HCT116 (cell line): Measurements from ENCODE around the gene CLEC14A. TPM values are rescaled to one million over a fixed set of nuclear protein-coding genes. Genes with fewer than 3 reads are reported as not detected.

Experiments used
- ATAC-seq: fragments of 200-7000 bp; cut with Tn5 transposase; 2 replicates; pipeline ENCODE4 v1.9.1; 2020; ENCODE audit warnings: mild to moderate bottlenecking, moderate library complexity
- BruUV-seq: library from RNA; stranded (reverse); fragments of 400-500 nt; replicated peaks from 2 replicates; lab custom pipeline; 2021; lab: Mats Ljungman, UMichigan
- CTCF ChIA-PET: fragments of 300-600 bp; sonication (Branson Sonifier 250); formaldehyde crosslinking; loops from one replicate; lab custom pipeline; 2021; ENCODE audit warnings: antibody characterized with exemption; lab: Charles Lee
- POLR2A ChIA-PET: fragments of 300-600, 350-600 bp; sonication (Branson Sonifier 250); formaldehyde crosslinking; loops from one replicate; lab custom pipeline; 2021; ENCODE audit warnings: antibody characterized with exemption; lab: Charles Lee
- RAD21 ChIA-PET, 2 experiments: fragments of 300-600 bp; sonication (Branson Sonifier 250); formaldehyde crosslinking; loops; one replicate each; lab custom pipeline; 2023; ENCODE audit warnings: low total read pairs in 2 of 2; ENCODE audit not compliant: uncharacterized antibody in 2 of 2, unreplicated experiment in 2 of 2, low non-redundant PET in 1 of 2; lab: Charles Lee
- DNase-seq: peaks from one replicate; pipeline ENCODE4 v3.0.0-alpha.2; 2010; ENCODE audit warnings: low read depth, low spot score
- H2AFZ ChIP-seq: fragments of 200-600 bp; shearing (Covaris generic), sonication (generic); 2 replicates; pipeline ENCODE4 v1.6.1; 2017; ENCODE audit warnings: low read depth, mixed run types, mixed read lengths, antibody characterized with exemption, low read length; ENCODE audit not compliant: poor library complexity, severe bottlenecking
- H3K27ac ChIP-seq: 2 replicates; pipeline ENCODE4 v1.5.1; 2012; ENCODE audit warnings: low read depth, low read length
- H3K27me3 ChIP-seq: fragments of 200-600 bp; sonication (generic); 2 replicates; pipeline ENCODE4 v1.6.1; 2016; ENCODE audit warnings: mixed run types, low read length, mixed read lengths; ENCODE audit not compliant: insufficient read depth
- H3K36me3 ChIP-seq, 2 experiments: fragments of 200-500 bp in 1 of 2; fragments of 200-600 bp in 1 of 2; sonication (Bioruptor generic) in 1 of 2; sonication (generic) in 1 of 2; 2 replicates each; pipeline versions ENCODE4 v1.5.1 to v1.6.1; 2014 to 2016; ENCODE audit warnings: low read length in 2 of 2, inconsistent platforms in 1 of 2, mixed read lengths in 1 of 2, mixed run types in 1 of 2; ENCODE audit not compliant: insufficient read depth in 2 of 2, control insufficient read depth in 1 of 2
- H3K4me1 ChIP-seq, 2 experiments: fragments of 200-600 bp in 1 of 2; sonication (generic) in 1 of 2; 2 replicates each; pipeline versions ENCODE4 v1.5.1 to v1.6.1; 2012 to 2017; ENCODE audit warnings: low read length in 2 of 2, inconsistent platforms in 1 of 2, mild to moderate bottlenecking in 1 of 2, mixed read lengths in 1 of 2, mixed run types in 1 of 2, moderate library complexity in 1 of 2; ENCODE audit not compliant: insufficient read depth in 2 of 2, control insufficient read depth in 1 of 2
- H3K4me2 ChIP-seq: fragments of 200-600 bp; sonication (generic); 2 replicates; pipeline ENCODE4 v1.6.1; 2017; ENCODE audit warnings: mixed run types, low read length, mixed read lengths
- H3K4me3 ChIP-seq, 2 experiments: fragments of 200-600 bp in 1 of 2; sonication (generic) in 1 of 2; replicated peaks in 1 of 2; 2 replicates each; pipeline ENCODE4 v1.5.1; 2011 to 2016; ENCODE audit warnings: low read length in 2 of 2, control low read depth in 1 of 2, low read depth in 1 of 2, mild to moderate bottlenecking in 1 of 2, mixed read lengths in 1 of 2, mixed run types in 1 of 2
- H3K79me2 ChIP-seq: fragments of 200-600 bp; sonication (generic); 2 replicates; pipeline ENCODE4 v1.6.1; 2017; ENCODE audit warnings: mild to moderate bottlenecking, mixed run types, low read length, moderate library complexity, mixed read lengths; ENCODE audit not compliant: insufficient read depth
- H3K9ac ChIP-seq: fragments of 200-600 bp; sonication (generic); 2 replicates; pipeline ENCODE4 v1.6.1; 2016; ENCODE audit warnings: low read length, mixed read lengths
- H3K9me2 ChIP-seq: fragments of 200-600 bp; sonication (generic), shearing (Covaris generic); 2 replicates; pipeline ENCODE4 v1.6.1; 2017; ENCODE audit warnings: mixed run types, mild to moderate bottlenecking, moderate library complexity; ENCODE audit not compliant: insufficient read depth
- H3K9me3 ChIP-seq, 2 experiments: fragments of 200-500 bp in 1 of 2; fragments of 200-600 bp in 1 of 2; sonication (Bioruptor generic) in 1 of 2; sonication (generic) in 1 of 2; 2 replicates each; pipeline ENCODE4 v1.6.1; 2014 to 2017; ENCODE audit warnings: low read length in 2 of 2, mixed read lengths in 2 of 2, inconsistent platforms in 1 of 2, low read depth in 1 of 2, mild to moderate bottlenecking in 1 of 2, mixed run types in 1 of 2, moderate library complexity in 1 of 2; ENCODE audit not compliant: control insufficient read depth in 1 of 2, insufficient read depth in 1 of 2
- H4K20me1 ChIP-seq: fragments of 200-600 bp; sonication (generic), shearing (Covaris generic); 2 replicates; pipeline ENCODE4 v1.6.1; 2017; ENCODE audit warnings: mixed run types, mild to moderate bottlenecking, moderate library complexity; ENCODE audit not compliant: insufficient read depth
- CBX3 ChIP-seq: IDR thresholded peaks from 2 replicates; pipeline ENCODE4 v1.6.1; 2012; ENCODE audit warnings: low read depth
- CEBPB ChIP-seq: IDR thresholded peaks from 2 replicates; pipeline ENCODE4 v1.6.1; 2012; ENCODE audit warnings: low read depth
- EGR1 ChIP-seq: IDR thresholded peaks from 2 replicates; pipeline ENCODE4 v1.6.1; 2012; ENCODE audit warnings: low read depth
- EZH2 ChIP-seq: fragments of 200-600 bp; sonication (generic); IDR thresholded peaks from 2 replicates; pipeline ENCODE4 v1.6.1; 2017; ENCODE audit warnings: antibody characterized with exemption, mixed run types
- EZH2phosphoT487 ChIP-seq: fragments of 200-600 bp; IDR thresholded peaks from 2 replicates; pipeline ENCODE4 v1.6.1; 2018; ENCODE audit warnings: antibody characterized with exemption, borderline replicate concordance
- JUND ChIP-seq: IDR thresholded peaks from 2 replicates; pipeline ENCODE4 v1.6.1; 2012
- POLR2A ChIP-seq: IDR thresholded peaks from 2 replicates; pipeline ENCODE4 v1.7.0; 2011; ENCODE audit warnings: borderline replicate concordance; ENCODE audit not compliant: insufficient read depth, insufficient read length; ENCODE audit errors: extremely low read depth
- SIN3A ChIP-seq: IDR thresholded peaks from 2 replicates; pipeline ENCODE4 v1.6.1; 2012; ENCODE audit warnings: low read depth
- SRF ChIP-seq: IDR thresholded peaks from 2 replicates; pipeline ENCODE4 v1.6.1; 2012; ENCODE audit warnings: low read depth
- YY1 ChIP-seq: IDR thresholded peaks from 2 replicates; pipeline ENCODE4 v1.6.1; 2011; ENCODE audit warnings: low read length, low read depth, moderate library complexity, mild to moderate bottlenecking; ENCODE audit not compliant: insufficient replicate concordance; ENCODE audit errors: extremely low read depth
- ZFX ChIP-seq: fragments of 450-650 bp; IDR thresholded peaks from 2 replicates; pipeline ENCODE4 v1.6.1; 2017
- ZNF274 ChIP-seq: fragments of 200-500 bp; sonication (Bioruptor generic); IDR thresholded peaks from 2 replicates; pipeline ENCODE4 v1.6.1; 2014; ENCODE audit warnings: mild to moderate bottlenecking, low read depth, low read length, inconsistent platforms
- intact Hi-C: fragments of 100-400 bp; cut with micrococcal nuclease; formaldehyde crosslinking; loops from 2 replicates; pipeline ENCODE4 v1.10.0; 2022
- total RNA-seq: library from RNA; stranded (reverse); gene quantifications from one replicate; pipeline ENCODE4 v1.2.1, GENCODE V29; 2021; ENCODE audit not compliant: unreplicated experiment
- TF ChIP-seq, protein P1 (sequence below): IDR thresholded peaks from 2 replicates; pipeline ENCODE4 v1.6.1; 2012; ENCODE audit warnings: low read depth
- TF ChIP-seq, protein P2 (sequence below), 3 experiments: fragments of 200-600 bp in 1 of 3; sonication (generic) in 1 of 3; IDR thresholded peaks in 2 of 3; conservative IDR thresholded peaks in 1 of 3; 2 replicates each; pipeline ENCODE4 v1.5.1; 2012 to 2017; ENCODE audit warnings: low read depth in 2 of 3, low read length in 2 of 3, antibody characterized with exemption in 1 of 3, borderline replicate concordance in 1 of 3, control low read depth in 1 of 3, mild to moderate bottlenecking in 1 of 3, mixed read lengths in 1 of 3, mixed run types in 1 of 3, moderate library complexity in 1 of 3; ENCODE audit not compliant: insufficient read depth in 1 of 3
- TF ChIP-seq, protein P3 (sequence below): IDR thresholded peaks from 2 replicates; pipeline ENCODE4 v1.6.1; 2012

CLEC14A gene
- total RNA-seq, 1 experiment from 2014 or later: 0.10 TPM

DNA sequence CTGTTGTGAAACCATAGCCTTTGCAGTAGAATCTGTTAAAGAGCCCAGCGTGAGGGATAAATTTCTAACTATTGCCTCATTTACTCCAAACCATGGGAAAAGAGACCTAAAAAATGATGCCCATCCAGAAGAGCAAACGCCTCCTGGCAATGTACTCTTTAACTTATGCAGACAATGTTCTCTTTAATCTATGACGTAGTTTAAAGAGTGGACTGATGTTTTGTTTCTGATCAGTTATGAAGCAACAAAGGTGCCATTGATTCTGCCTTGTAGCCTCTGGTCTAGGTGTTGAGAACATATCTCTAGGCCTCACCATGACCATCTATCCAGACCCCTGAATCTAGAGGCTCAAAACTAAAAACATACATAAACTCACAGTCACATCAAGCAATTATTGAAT lies 34.8 kb downstream of the CLEC14A start:
- H3K4me3 ChIP-seq: no peak overlapping the region
- no peak overlapping the region for H3K9ac ChIP-seq
- H3K27ac ChIP-seq: no peak overlapping the region
- ATAC-seq: no peak
- POLR2A ChIA-PET: no interaction called here
- H3K9me2 ChIP-seq: no peaks in the 10 kb centered on the region
- H3K36me3 ChIP-seq: no peaks in the 10 kb centered on the region
- no peaks in the 10 kb centered on the region for H4K20me1 ChIP-seq
- TF ChIP-seq ZFX: no peak
- no peak for TF ChIP-seq EZH2phosphoT487
- TF ChIP-seq POLR2A: no peak
- no peak for TF ChIP-seq EGR1
- TF ChIP-seq SIN3A: no peak
- TF ChIP-seq, all 23 proteins: peak for 0
- CTCF ChIA-PET: no interaction called here
- intact Hi-C loops: no loop called here
- no peak overlapping the region for H3K4me2 ChIP-seq
- no peaks in the 10 kb centered on the region for H3K9me3 ChIP-seq
- H3K4me1 ChIP-seq: no peaks in the 10 kb centered on the region
- no peaks in the 10 kb centered on the region for H3K27me3 ChIP-seq
- H3K79me2 ChIP-seq: no peaks in the 10 kb centered on the region
- H2AFZ ChIP-seq: no peak overlapping the region
- no peak for DNase-seq
- RAD21 ChIA-PET: no interaction called here
- BruUV-seq: no TSS peak

DNA sequence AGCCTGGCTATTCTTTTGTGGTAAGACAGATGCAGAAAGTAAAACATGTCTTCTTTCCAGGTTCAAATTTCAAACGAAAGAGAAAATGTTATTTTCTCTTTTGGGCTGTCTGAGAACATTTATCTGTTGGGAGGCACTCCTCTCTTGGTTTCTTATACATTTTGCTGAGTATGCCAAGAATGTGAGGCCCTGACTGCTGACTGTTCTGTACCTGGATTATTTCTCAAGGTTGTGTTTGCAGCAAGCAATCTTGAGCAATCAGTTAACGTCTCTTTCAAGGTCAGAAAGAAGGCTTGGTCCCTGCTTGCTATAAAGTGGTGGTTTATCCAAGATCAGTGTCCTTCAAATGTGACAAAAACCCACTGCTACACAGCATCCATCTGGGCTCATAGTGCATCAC lies 38.3 kb downstream of the CLEC14A start:
- ChIA-PET CTCF (no interaction called here), POLR2A (no interaction called here), RAD21 (no interaction called here)
- Histone ChIP-seq H3K4me3 (no peak overlapping the region), H3K27ac (no peak overlapping the region), H3K36me3 (no peaks in the 10 kb centered on the region), H3K9me2 (no peaks in the 10 kb centered on the region), H3K9ac (no peak overlapping the region), H3K27me3 (no peaks in the 10 kb centered on the region), H3K79me2 (no peaks in the 10 kb centered on the region), H3K4me2 (no peak overlapping the region), H3K9me3 (no peaks in the 10 kb centered on the region), H3K4me1 (no peaks in the 10 kb centered on the region), H2AFZ (no peak overlapping the region), H4K20me1 (no peaks in the 10 kb centered on the region)
- intact Hi-C loops: no loop called here
- ATAC-seq: no peak
- DNase-seq: no peak
- no TSS peak for BruUV-seq
- TF ChIP-seq CEBPB (no peak), ZNF274 (no peak), SRF (no peak), POLR2A (no peak), CBX3 (no peak), EZH2 (no peak), EZH2phosphoT487 (no peak), YY1 (no peak), JUND (no peak), ZFX (no peak)
- TF ChIP-seq, protein P1, sequence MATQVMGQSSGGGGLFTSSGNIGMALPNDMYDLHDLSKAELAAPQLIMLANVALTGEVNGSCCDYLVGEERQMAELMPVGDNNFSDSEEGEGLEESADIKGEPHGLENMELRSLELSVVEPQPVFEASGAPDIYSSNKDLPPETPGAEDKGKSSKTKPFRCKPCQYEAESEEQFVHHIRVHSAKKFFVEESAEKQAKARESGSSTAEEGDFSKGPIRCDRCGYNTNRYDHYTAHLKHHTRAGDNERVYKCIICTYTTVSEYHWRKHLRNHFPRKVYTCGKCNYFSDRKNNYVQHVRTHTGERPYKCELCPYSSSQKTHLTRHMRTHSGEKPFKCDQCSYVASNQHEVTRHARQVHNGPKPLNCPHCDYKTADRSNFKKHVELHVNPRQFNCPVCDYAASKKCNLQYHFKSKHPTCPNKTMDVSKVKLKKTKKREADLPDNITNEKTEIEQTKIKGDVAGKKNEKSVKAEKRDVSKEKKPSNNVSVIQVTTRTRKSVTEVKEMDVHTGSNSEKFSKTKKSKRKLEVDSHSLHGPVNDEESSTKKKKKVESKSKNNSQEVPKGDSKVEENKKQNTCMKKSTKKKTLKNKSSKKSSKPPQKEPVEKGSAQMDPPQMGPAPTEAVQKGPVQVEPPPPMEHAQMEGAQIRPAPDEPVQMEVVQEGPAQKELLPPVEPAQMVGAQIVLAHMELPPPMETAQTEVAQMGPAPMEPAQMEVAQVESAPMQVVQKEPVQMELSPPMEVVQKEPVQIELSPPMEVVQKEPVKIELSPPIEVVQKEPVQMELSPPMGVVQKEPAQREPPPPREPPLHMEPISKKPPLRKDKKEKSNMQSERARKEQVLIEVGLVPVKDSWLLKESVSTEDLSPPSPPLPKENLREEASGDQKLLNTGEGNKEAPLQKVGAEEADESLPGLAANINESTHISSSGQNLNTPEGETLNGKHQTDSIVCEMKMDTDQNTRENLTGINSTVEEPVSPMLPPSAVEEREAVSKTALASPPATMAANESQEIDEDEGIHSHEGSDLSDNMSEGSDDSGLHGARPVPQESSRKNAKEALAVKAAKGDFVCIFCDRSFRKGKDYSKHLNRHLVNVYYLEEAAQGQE: no peak
- TF ChIP-seq, protein P2, sequence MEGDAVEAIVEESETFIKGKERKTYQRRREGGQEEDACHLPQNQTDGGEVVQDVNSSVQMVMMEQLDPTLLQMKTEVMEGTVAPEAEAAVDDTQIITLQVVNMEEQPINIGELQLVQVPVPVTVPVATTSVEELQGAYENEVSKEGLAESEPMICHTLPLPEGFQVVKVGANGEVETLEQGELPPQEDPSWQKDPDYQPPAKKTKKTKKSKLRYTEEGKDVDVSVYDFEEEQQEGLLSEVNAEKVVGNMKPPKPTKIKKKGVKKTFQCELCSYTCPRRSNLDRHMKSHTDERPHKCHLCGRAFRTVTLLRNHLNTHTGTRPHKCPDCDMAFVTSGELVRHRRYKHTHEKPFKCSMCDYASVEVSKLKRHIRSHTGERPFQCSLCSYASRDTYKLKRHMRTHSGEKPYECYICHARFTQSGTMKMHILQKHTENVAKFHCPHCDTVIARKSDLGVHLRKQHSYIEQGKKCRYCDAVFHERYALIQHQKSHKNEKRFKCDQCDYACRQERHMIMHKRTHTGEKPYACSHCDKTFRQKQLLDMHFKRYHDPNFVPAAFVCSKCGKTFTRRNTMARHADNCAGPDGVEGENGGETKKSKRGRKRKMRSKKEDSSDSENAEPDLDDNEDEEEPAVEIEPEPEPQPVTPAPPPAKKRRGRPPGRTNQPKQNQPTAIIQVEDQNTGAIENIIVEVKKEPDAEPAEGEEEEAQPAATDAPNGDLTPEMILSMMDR (IDR thresholded peaks at IDR 0.05 in 2 of 3, conservative IDR thresholded peaks at IDR 0.05 in 1 of 3; ENCODE audit: borderline replicate concordance in 1 of 3, insufficient read depth in 1 of 3, low read depth in 2 of 3, low read length in 2 of 3): no peak
- TF ChIP-seq, protein P3, sequence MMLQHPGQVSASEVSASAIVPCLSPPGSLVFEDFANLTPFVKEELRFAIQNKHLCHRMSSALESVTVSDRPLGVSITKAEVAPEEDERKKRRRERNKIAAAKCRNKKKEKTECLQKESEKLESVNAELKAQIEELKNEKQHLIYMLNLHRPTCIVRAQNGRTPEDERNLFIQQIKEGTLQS: no peak
